Left ventricle myocardium inferior (tissue), 1 donor: Measurements from ENCODE around the gene SGPP1. TPM values are rescaled to one million over a fixed set of nuclear protein-coding genes. Genes with fewer than 3 reads are reported as not detected.

Experiments used
- DNase-seq: peaks from one replicate; pipeline ENCODE4 v3.0.0-alpha.2; 2020
- H3K27ac ChIP-seq: fragments of 200-600 bp; replicated peaks from 2 replicates; pipeline ENCODE4 v1.8.0; 2021
- H3K27me3 ChIP-seq: fragments of 200-600 bp; 2 replicates; pipeline ENCODE4 v1.8.0; 2021; ENCODE audit warnings: low read depth
- H3K36me3 ChIP-seq: fragments of 200-600 bp; 2 replicates; pipeline ENCODE4 v1.8.0; 2021
- H3K4me1 ChIP-seq: fragments of 200-600 bp; 2 replicates; pipeline ENCODE4 v1.8.0; 2021
- H3K4me3 ChIP-seq: fragments of 200-600 bp; 2 replicates; pipeline ENCODE4 v1.8.0; 2021; ENCODE audit warnings: mild to moderate bottlenecking, moderate library complexity
- H3K9me3 ChIP-seq: fragments of 200-600 bp; replicated peaks from 2 replicates; pipeline ENCODE4 v1.8.0; 2021
- intact Hi-C: fragments of 100-400 bp; cut with micrococcal nuclease; formaldehyde crosslinking; loops from one replicate; pipeline ENCODE4 v1.11.0; 2022
- total RNA-seq: library from RNA; stranded (reverse); fragmentation: NEBNext Ultra II Directional; extraction: Animal tissue kit (Norgen Biotek cat#: 25700); gene quantifications from one replicate; pipeline ENCODE4 v1.2.1, GENCODE V29; 2021
- TF ChIP-seq, protein P1 (sequence below): fragments of 200-600 bp; IDR thresholded peaks from 2 replicates; pipeline ENCODE4 v1.8.0; 2021; ENCODE audit warnings: antibody characterized with exemption, mild to moderate bottlenecking, borderline replicate concordance
- donor health status: DM: no; HTN: yes; CAD: no; lungs with severe emphysema.

The SGPP1 gene
- total RNA-seq, 1 donor from 2014 or later = 4.6 TPM

GRCh38 chr14:63682727-63683593, 44.9 kb downstream of the SGPP1 start:
- Histone ChIP-seq H3K27ac (no peak overlapping the region), H3K36me3 (peaks cover 11% of the 10 kb centered on the region), H3K4me1 (no peaks in the 10 kb centered on the region), H3K9me3 (no peaks in the 10 kb centered on the region), H3K4me3 (no peak overlapping the region), H3K27me3 (no peaks in the 10 kb centered on the region)
- DNase-seq = no peak
- intact Hi-C loops = no loop called here
- TF ChIP-seq, protein P1, sequence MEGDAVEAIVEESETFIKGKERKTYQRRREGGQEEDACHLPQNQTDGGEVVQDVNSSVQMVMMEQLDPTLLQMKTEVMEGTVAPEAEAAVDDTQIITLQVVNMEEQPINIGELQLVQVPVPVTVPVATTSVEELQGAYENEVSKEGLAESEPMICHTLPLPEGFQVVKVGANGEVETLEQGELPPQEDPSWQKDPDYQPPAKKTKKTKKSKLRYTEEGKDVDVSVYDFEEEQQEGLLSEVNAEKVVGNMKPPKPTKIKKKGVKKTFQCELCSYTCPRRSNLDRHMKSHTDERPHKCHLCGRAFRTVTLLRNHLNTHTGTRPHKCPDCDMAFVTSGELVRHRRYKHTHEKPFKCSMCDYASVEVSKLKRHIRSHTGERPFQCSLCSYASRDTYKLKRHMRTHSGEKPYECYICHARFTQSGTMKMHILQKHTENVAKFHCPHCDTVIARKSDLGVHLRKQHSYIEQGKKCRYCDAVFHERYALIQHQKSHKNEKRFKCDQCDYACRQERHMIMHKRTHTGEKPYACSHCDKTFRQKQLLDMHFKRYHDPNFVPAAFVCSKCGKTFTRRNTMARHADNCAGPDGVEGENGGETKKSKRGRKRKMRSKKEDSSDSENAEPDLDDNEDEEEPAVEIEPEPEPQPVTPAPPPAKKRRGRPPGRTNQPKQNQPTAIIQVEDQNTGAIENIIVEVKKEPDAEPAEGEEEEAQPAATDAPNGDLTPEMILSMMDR = no peak

DNA sequence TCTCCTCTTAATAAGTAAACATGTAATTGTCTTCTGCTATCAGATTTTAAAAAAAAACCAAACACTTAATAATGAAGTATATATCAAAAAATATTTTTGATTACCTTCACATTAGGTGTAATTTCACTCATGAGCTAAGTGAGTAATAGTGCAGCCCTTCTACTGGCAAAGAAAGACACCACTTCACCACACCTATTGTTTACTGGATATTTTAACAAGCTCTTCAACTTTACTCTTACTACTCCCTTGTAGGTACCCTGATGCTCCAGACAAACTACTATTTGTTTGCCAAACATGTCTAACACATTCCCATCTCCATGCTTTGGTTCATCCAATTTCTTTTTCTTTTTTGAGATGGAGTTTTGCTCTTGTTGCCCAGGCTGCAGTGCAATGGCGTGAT, 49.3 kb downstream of the SGPP1 start:
- no peak overlapping the region for H3K27ac ChIP-seq
- TF ChIP-seq, protein P1 = no peak
- H3K36me3 ChIP-seq = peaks cover 10% of the 10 kb centered on the region
- intact Hi-C loops = no loop called here
- H3K4me1 ChIP-seq = no peaks in the 10 kb centered on the region
- H3K9me3 ChIP-seq = no peaks in the 10 kb centered on the region
- DNase-seq = no peak
- no peak overlapping the region for H3K4me3 ChIP-seq
- H3K27me3 ChIP-seq = no peaks in the 10 kb centered on the region

DNA sequence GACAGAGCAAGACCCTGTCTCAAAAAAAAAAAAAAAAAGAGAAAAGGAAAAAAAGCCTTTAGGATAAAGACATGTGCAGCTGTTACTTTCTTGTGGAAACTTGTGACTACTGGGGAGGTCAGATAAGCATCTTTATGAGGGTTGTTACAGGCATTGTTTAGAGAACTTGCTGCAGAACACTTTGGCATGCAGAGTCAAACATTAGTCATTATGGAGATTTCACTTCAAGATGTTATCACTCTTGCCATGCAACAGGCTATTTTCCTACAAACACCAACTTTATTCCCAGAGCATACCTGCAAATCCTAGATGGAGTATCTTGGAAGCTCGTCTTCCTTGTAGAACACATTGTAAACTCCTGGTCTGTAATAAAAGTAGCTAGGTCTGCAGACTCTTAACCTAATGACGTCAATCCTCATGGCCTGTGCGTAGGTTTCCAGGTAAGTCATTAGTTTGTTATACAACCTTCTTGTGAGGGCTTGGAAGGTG, 49.9 kb downstream of the SGPP1 start:
- intact Hi-C loops = no loop called here
- no peaks in the 10 kb centered on the region for H3K4me1 ChIP-seq
- DNase-seq = no peak
- no peak overlapping the region for H3K4me3 ChIP-seq
- H3K9me3 ChIP-seq = no peaks in the 10 kb centered on the region
- H3K36me3 ChIP-seq = peaks cover 10% of the 10 kb centered on the region
- TF ChIP-seq, protein P1 = no peak
- no peak overlapping the region for H3K27ac ChIP-seq
- H3K27me3 ChIP-seq = no peaks in the 10 kb centered on the region

- H3K4me1 ChIP-seq = no peaks in the 10 kb centered on the region
- H3K36me3 ChIP-seq = peaks cover 10% of the 10 kb centered on the region
- TF ChIP-seq, protein P1 = no peak
- H3K4me3 ChIP-seq = no peak overlapping the region
- DNase-seq = no peak
- H3K9me3 ChIP-seq = no peaks in the 10 kb centered on the region
- no peak overlapping the region for H3K27ac ChIP-seq
- no peaks in the 10 kb centered on the region for H3K27me3 ChIP-seq
- intact Hi-C loops = no loop called here
These were observed 51.2 kb downstream of the SGPP1 start for GRCh38 chr14:63676615-63677014.

GRCh38 chr14:63673886-63674497, 53.9 kb downstream of the SGPP1 start:
- Histone ChIP-seq H3K36me3 (peaks cover 10% of the 10 kb centered on the region), H3K4me3 (no peak overlapping the region), H3K27me3 (no peaks in the 10 kb centered on the region), H3K9me3 (no peaks in the 10 kb centered on the region), H3K27ac (no peak overlapping the region), H3K4me1 (no peaks in the 10 kb centered on the region)
- intact Hi-C loops = no loop called here
- TF ChIP-seq, protein P1 = no peak
- DNase-seq = no peak
